K562 (cell line): Measurements from ENCODE around the gene PSAP. TPM values are rescaled to one million over a fixed set of nuclear protein-coding genes. Genes with fewer than 3 reads are reported as not detected.
A peak's percentile ranks its signal among the peaks of the same experiment; 100 is the strongest.

Source experiments
- ARHGAP35 ChIP-seq: fragments of 450-650 bp; IDR thresholded peaks from 2 replicates; pipeline ENCODE4 v1.6.1; 2018; ENCODE audit not compliant: partially characterized antibody
- ATF1 ChIP-seq, 2 experiments: fragments of 450-650 bp in 1 of 2; IDR thresholded peaks; 2 replicates each; pipeline ENCODE4 v1.6.1; 2016; ENCODE audit warnings: missing compliant biosample characterization in 1 of 2, missing genetic modification characterization in 1 of 2
- DPF2 ChIP-seq: fragments of 450-650 bp; IDR thresholded peaks from 2 replicates; pipeline ENCODE4 v1.6.1; 2016
- ELK1 ChIP-seq: sonication (generic); formaldehyde crosslinking; IDR thresholded peaks from 2 replicates; pipeline ENCODE4 v1.8.1; 2022; ENCODE audit warnings: missing genetic modification reagents
- NFIC ChIP-seq: fragments of 450-650 bp; IDR thresholded peaks from 2 replicates; pipeline ENCODE4 v1.6.1; 2017; ENCODE audit warnings: mild to moderate bottlenecking, inconsistent platforms
- NFYB ChIP-seq: IDR thresholded peaks from 2 replicates; pipeline ENCODE4 v1.6.1; 2011; ENCODE audit warnings: mild to moderate bottlenecking, moderate library complexity; ENCODE audit not compliant: insufficient read length; ENCODE audit errors: extremely low read depth
- NR0B1 ChIP-seq: fragments of 450-650 bp; IDR thresholded peaks from one replicate; pipeline ENCODE4 v1.6.1; 2018; ENCODE audit warnings: mild to moderate bottlenecking, moderate library complexity; ENCODE audit not compliant: partially characterized antibody
- RHOXF2B ChIP-seq: fragments of 250-450 bp; sonication (Bioruptor Pico); conservative IDR thresholded peaks from 2 replicates; pipeline ENCODE4 v1.5.1; 2021
- THRB ChIP-seq: fragments of 450-650 bp; formaldehyde crosslinking; conservative IDR thresholded peaks from 2 replicates; pipeline ENCODE4 v1.4.0; 2022; ENCODE audit warnings: mild to moderate bottlenecking, missing genetic modification characterization
- ZNF277 ChIP-seq: fragments of 250-450 bp; sonication (Bioruptor Pico); IDR thresholded peaks from 2 replicates; pipeline ENCODE4 v1.8.0; 2022; ENCODE audit warnings: inconsistent platforms, mild to moderate bottlenecking, moderate library complexity, borderline replicate concordance
- ZNF76 ChIP-seq: fragments of 250-450 bp; sonication (Bioruptor Pico); IDR thresholded peaks from 2 replicates; pipeline ENCODE4 v1.4.0; 2020; ENCODE audit warnings: mild to moderate bottlenecking, moderate library complexity, borderline replicate concordance
- polyA plus RNA-seq, 8 experiments: library from polyadenylated mRNA; depleted of rRNA in 4 of 8; stranded (reverse) in 5 of 8; unstranded in 3 of 8; fragments of >200 nt; fragmentation: Nextera tagmentation in 2 of 8; fragmentation: Illumina TruSeq in 1 of 8; extraction: Ambion mirVana in 2 of 8; extraction: Trizol in 1 of 8; gene quantifications; 2 replicates each; pipeline versions ENCODE4 v1.2.1 to v1.2.3, GENCODE V29; 2011 to 2014; ENCODE audit warnings: inconsistent platforms in 1 of 8, missing spikeins in 1 of 8
- total RNA-seq, 7 experiments: library from RNA; depleted of rRNA in 6 of 7; stranded (reverse); fragments of >200 nt in 6 of 7; fragmentation: Illumina TruSeq in 2 of 7; extraction: Trizol in 2 of 7; gene quantifications; 2 replicates each; pipeline versions ENCODE4 v1.2.1 to v1.2.3, GENCODE V29; 2011 to 2021; ENCODE audit warnings: low replicate concordance in 1 of 7
- TF ChIP-seq, protein P1 (sequence below): fragments of 450-650 bp; IDR thresholded peaks from 2 replicates; pipeline ENCODE4 v1.6.1; 2017; ENCODE audit warnings: antibody characterized with exemption, mild to moderate bottlenecking
- TF ChIP-seq, protein P2 (sequence below): fragments of 450-650 bp; formaldehyde crosslinking; IDR thresholded peaks from 2 replicates; pipeline ENCODE4 v1.4.0; 2022; ENCODE audit warnings: missing genetic modification characterization
- TF ChIP-seq, protein P3 (sequence below): sonication (generic); formaldehyde crosslinking; IDR thresholded peaks from 2 replicates; pipeline ENCODE4 v1.8.0; 2022; ENCODE audit warnings: mild to moderate bottlenecking, missing genetic modification reagents, borderline replicate concordance

Gene PSAP
- total and polyA plus RNA-seq, 9 of the 15 experiments (the other 6 are each of a cell fraction or from before 2014, with no cell fraction given), result 245 to 700 (median 429) TPM

- TF ChIP-seq, protein P1, sequence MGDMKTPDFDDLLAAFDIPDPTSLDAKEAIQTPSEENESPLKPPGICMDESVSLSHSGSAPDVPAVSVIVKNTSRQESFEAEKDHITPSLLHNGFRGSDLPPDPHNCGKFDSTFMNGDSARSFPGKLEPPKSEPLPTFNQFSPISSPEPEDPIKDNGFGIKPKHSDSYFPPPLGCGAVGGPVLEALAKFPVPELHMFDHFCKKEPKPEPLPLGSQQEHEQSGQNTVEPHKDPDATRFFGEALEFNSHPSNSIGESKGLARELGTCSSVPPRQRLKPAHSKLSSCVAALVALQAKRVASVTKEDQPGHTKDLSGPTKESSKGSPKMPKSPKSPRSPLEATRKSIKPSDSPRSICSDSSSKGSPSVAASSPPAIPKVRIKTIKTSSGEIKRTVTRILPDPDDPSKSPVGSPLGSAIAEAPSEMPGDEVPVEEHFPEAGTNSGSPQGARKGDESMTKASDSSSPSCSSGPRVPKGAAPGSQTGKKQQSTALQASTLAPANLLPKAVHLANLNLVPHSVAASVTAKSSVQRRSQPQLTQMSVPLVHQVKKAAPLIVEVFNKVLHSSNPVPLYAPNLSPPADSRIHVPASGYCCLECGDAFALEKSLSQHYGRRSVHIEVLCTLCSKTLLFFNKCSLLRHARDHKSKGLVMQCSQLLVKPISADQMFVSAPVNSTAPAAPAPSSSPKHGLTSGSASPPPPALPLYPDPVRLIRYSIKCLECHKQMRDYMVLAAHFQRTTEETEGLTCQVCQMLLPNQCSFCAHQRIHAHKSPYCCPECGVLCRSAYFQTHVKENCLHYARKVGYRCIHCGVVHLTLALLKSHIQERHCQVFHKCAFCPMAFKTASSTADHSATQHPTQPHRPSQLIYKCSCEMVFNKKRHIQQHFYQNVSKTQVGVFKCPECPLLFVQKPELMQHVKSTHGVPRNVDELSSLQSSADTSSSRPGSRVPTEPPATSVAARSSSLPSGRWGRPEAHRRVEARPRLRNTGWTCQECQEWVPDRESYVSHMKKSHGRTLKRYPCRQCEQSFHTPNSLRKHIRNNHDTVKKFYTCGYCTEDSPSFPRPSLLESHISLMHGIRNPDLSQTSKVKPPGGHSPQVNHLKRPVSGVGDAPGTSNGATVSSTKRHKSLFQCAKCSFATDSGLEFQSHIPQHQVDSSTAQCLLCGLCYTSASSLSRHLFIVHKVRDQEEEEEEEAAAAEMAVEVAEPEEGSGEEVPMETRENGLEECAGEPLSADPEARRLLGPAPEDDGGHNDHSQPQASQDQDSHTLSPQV, result peak; percentile 12; the same call in 1 of the 2 replicates
- TF ChIP-seq NFYB (no peak), RHOXF2B (CRISPR knock-in tag) (no peak), ZNF277 (CRISPR knock-in tag) (no peak), ZNF76 (no peak), ATF1 (CRISPR knock-in tag; IDR thresholded peaks at IDR 0.05) (no peak), ATF1 (tag; IDR thresholded peaks at IDR 0.05) (no peak), DPF2 (no peak), NFIC (peak; percentile 93), ELK1 (CRISPR knock-in tag) (no peak), THRB (CRISPR knock-in tag) (no peak), ARHGAP35 (no peak), NR0B1 (no peak)
- TF ChIP-seq, protein P2, sequence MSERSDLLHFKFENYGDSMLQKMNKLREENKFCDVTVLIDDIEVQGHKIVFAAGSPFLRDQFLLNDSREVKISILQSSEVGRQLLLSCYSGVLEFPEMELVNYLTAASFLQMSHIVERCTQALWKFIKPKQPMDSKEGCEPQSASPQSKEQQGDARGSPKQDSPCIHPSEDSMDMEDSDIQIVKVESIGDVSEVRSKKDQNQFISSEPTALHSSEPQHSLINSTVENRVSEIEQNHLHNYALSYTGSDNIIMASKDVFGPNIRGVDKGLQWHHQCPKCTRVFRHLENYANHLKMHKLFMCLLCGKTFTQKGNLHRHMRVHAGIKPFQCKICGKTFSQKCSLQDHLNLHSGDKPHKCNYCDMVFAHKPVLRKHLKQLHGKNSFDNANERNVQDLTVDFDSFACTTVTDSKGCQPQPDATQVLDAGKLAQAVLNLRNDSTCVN (CRISPR knock-in tag), result no peak
- TF ChIP-seq, protein P3, sequence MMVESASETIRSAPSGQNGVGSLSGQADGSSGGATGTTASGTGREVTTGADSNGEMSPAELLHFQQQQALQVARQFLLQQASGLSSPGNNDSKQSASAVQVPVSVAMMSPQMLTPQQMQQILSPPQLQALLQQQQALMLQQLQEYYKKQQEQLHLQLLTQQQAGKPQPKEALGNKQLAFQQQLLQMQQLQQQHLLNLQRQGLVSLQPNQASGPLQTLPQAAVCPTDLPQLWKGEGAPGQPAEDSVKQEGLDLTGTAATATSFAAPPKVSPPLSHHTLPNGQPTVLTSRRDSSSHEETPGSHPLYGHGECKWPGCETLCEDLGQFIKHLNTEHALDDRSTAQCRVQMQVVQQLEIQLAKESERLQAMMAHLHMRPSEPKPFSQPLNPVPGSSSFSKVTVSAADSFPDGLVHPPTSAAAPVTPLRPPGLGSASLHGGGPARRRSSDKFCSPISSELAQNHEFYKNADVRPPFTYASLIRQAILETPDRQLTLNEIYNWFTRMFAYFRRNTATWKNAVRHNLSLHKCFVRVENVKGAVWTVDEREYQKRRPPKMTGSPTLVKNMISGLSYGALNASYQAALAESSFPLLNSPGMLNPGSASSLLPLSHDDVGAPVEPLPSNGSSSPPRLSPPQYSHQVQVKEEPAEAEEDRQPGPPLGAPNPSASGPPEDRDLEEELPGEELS, result no peak
Measured at GRCh38 chr10:71852355-71852937, 1.4 kb upstream of the PSAP start (continued).
